ENCODE results near the gene DERL3. TPM values are rescaled to one million over a fixed set of nuclear protein-coding genes. Genes with fewer than 3 reads are reported as not detected.

Gene DERL3
- 0.44 and 2.0 TPM in 2 replicates for total RNA-seq

DNA sequence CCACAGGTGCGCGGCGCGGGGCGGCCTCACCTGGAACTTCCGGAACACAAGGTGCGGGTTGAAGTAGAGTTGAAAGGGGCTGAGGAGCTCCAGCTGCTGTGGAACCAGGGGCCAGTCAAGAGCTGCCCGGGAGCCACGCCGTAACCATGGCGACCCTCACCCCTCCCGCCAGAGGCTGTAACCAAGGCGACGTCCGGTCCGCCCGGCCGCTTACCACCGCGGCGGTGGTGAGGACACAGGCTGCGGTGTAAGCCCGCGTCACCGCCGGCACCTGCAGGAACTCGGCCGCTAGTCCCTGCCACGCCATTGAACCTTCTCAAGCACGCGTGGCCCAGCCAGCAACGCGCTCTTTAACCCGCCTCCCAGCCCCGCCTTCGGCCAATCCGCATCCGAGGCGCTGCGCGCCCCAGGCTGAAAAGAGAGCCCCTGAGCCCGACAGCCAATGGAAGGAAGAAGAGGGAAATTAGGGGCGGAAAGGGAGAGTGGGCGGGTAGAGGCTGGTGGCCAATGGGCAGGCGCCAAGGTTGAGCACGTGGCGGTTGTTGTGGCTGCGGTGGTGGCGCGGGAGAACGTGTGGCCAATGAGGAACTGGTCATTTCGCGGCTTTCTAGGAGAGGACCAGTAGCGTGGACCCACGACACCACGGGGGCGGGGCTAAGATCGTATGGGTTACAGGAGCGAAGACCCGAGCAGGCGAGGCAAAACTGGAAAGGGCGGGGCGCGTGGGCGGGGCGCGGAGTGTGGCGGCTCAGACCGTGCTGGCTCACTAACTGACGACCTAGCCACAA, at the start of gene DERL3:
DERL3 (minus strand) TSS at position 326 of the 788 bp plus-strand sequence; CDS start at position 307, 19 bp downstream.

GRCh38 chr22:23857606-23858483, 19.0 kb upstream of the DERL3 start, which contains the start of gene SLC2A11:
Gene SLC2A11 (plus strand): TSS chr22:23857875. CDS start chr22:23858000, 125 bp downstream.

DNA sequence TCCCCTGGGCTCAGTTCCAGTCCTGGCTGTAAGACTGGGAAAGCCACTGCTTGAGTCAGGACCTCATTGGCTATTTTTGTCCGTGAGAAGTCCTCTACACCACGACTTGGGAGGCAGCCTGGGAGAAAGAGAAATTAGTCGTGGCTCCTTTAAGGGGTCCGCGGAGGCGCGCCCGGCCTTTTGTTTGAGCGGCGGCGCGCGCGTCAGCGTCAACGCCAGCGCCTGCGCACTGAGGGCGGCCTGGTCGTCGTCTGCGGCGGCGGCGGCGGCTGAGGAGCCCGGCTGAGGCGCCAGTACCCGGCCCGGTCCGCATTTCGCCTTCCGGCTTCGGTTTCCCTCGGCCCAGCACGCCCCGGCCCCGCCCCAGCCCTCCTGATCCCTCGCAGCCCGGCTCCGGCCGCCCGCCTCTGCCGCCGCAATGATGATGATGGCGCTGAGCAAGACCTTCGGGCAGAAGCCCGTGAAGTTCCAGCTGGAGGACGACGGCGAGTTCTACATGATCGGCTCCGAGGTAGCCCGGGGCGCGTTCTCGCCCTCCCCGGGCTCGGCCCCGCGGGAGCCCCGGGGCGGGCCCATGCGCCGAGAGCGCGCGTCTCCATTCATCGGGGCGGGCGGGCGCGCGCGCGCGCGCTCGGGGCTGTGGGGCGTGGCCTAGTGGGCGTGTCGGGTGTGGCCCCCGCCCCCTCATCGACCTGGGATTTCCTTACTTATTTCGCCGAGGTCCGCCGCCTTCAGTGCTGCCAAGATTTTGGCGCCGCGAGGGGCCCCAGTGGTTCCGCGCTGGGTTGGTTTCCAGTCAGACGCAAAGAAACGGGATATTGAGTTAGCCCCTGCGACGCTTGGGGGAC, 51.8 kb downstream of the DERL3 start, which contains the start of gene SMARCB1:
SMARCB1 (plus strand) TSS at position 215 of the 848 bp plus-strand sequence; CDS start at position 419, 204 bp downstream.

Other genes starting within 250 kb of the DERL3 start
- 0.11 TPM in 1 of 2 replicates, not detected in the other for gene DRICH1, start 206.7 kb downstream of the DERL3 start, total RNA-seq
- gene RGL4, start 148.0 kb downstream of the DERL3 start, total RNA-seq = under 0.01 TPM in 1 of 2 replicates, not detected in the other
- gene ZNF70, start 87.9 kb downstream of the DERL3 start, total RNA-seq = 3.0 and 4.7 TPM in 2 replicates
- gene VPREB3, start 84.6 kb downstream of the DERL3 start, total RNA-seq = not detected in 2 replicates
- gene C22orf15, start 76.0 kb downstream of the DERL3 start, total RNA-seq = 0.37 and 0.77 TPM in 2 replicates
- 0.33 and 1.00 TPM in 2 replicates for gene CHCHD10, start 71.0 kb downstream of the DERL3 start, total RNA-seq
- 3.8 and 14.2 TPM in 2 replicates for gene MMP11, start 66.2 kb downstream of the DERL3 start, total RNA-seq
- 25.5 and 25.7 TPM in 2 replicates for gene SMARCB1, start 52.0 kb downstream of the DERL3 start, total RNA-seq
- 6.8 and 17.0 TPM in 2 replicates for gene SLC2A11, start 18.9 kb upstream of the DERL3 start, total RNA-seq
- 164 and 308 TPM in 2 replicates for gene MIF, start 55.4 kb upstream of the DERL3 start, total RNA-seq
- 4.5 and 8.1 TPM in 2 replicates for gene GSTT2B, start 122.2 kb upstream of the DERL3 start, total RNA-seq
- 0.44 and 0.87 TPM in 2 replicates for gene DDTL, start 127.9 kb upstream of the DERL3 start, total RNA-seq
- gene DDT, start 135.4 kb upstream of the DERL3 start, total RNA-seq = 79.0 and 103 TPM in 2 replicates
- 1.00 and 1.1 TPM in 2 replicates for gene GSTT2, start 141.1 kb upstream of the DERL3 start, total RNA-seq
- not detected in 2 replicates for gene GSTT4, start 166.4 kb upstream of the DERL3 start, total RNA-seq
- 41.6 and 43.7 TPM in 2 replicates for gene CABIN1, start 172.3 kb upstream of the DERL3 start, total RNA-seq

All from uterine smooth muscle cell (primary cell).